HG02970 (cell line): Measurements from ENCODE around the gene OR56B4.
"Not testable (repeated sequence)": the region's sequence is repeated elsewhere in the genome, so short reads cannot be mapped to it uniquely, and the experiment has no call there.

Experiments
- ATAC-seq: cut with Tn5 transposase; IDR thresholded peaks from one replicate; pipeline ENCODE4 v1.9.1; 2021; ENCODE audit warnings: mild to moderate bottlenecking, moderate library complexity, moderate number of reproducible peaks; ENCODE audit not compliant: unreplicated experiment, low FRiP score

The OR56B4 gene

DNA sequence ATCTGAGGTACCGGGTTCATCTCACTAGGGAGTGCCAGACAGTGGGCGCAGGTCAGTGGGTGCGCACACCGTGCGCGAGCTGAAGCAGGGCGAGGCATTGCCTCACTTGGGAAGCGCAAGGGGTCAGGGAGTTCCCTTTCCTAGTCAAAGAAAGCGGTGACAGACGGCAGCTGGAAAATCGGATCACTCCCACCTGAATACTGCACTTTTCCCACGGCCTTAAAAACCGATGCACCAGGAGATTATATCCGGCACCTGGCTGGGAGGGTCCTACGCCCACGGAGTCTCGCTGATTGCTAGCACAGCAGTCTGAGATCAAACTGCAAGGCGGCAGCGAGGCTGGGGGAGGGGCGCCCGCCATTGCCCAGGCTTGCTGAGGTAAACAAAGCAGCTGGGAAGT lies 36.3 kb downstream of the OR56B4 start:
- ATAC-seq: not testable (repeated sequence)

DNA sequence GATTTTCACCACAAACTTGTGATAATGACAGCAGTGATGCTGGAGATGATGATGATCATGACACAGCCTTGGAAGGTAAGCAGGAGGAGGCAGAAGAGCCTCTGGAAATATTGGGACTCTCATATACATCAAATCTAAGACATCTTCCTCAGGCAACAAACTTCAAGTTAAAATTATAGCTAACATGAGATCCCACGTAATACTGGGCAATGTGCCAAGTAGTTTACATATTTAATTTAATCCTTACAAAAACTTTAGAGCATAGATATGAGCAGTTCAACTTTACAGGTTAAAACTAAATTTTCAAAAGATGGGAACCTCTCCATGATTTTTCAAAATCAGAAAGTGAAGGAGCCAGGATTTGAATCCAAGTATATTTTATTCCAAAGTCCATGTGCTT lies 43.6 kb downstream of the OR56B4 start:
- ATAC-seq: no peak

DNA sequence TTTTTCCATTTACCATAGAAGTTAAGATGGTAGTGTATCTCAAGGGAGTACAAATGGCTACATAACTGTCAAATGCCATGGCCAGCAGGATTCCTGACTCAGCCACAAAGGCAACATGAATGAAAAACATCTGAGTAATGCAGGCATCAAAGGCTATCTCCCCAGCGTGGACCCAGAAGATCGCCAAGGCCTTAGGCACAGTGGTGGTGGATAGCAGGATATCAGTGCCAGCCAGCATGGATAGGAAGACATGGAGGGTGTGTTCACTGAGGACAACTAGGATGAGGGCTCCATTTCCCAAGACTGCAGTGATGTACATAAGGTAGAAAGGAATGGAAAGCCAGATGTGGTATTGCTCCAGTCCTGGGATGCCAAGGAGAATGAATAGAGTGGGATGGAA lies 44.6 kb downstream of the OR56B4 start:
- ATAC-seq: no peak

DNA sequence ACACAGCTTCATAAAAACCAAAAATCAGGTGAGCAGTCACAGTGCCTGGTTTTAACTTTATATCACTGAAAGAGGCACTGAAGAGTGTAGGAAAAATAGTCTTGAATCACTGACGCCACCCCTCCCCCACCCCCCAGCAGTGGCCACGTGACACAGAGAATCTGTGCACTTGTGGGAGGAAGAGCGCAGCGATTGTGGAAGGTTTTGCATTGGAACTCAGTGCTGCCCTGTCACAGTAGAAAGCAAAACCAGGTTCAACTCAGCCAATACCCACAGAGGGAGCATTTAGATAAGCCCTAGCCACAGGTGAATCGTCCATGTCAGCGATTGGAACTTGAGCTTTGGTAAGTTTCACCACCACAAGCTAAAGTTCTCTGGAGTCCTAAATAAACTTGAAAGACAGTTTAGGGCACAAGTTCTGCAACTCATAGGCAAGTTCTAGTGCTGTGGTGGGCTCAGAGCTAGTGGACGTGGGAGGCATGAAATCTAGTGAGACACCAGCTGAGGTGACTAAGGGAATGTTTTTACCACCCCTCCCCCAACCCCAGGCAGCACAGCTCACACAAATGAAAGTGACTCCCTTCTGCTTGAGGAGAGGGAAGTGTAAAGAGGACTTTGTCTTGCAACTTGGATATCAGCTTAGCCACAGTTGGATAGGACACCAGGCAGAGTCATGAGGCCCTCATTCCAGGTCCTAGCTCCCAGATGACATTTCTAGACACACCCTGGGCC lies 49.3 kb downstream of the OR56B4 start:
- no peak for ATAC-seq
